Sciatic nerve (tissue), 2 donors: ENCODE measurements around the gene ZNF266. TPM values are rescaled to one million over a fixed set of nuclear protein-coding genes. Genes with fewer than 3 reads are reported as not detected.

ENCODE experiments used
- ATAC-seq: fragments of 200-7000 bp; cut with Tn5 transposase; one replicate; pipeline ENCODE4 v1.9.1; 2020; ENCODE audit warnings: mild to moderate bottlenecking, moderate library complexity
- DNase-seq: peaks from one replicate; pipeline ENCODE4 v3.0.0-alpha.2; 2020; ENCODE audit warnings: low spot score
- intact Hi-C: fragments of 100-400 bp; cut with DNase I; formaldehyde crosslinking; loops from one replicate; pipeline ENCODE4 v1.14.2; 2022
- total RNA-seq: library from RNA; stranded (reverse); fragmentation: NEBNext Ultra II Directional; extraction: Animal tissue kit (Norgen Biotek cat#: 25700); gene quantifications from one replicate; pipeline ENCODE4 v1.2.1, GENCODE V29; 2021
- donor health status: DM: no; HTN: no; CAD: no.
- donor health status: DM: no; HTN: no; CAD: no.

Gene ZNF266
- 28.0 TPM for total RNA-seq

DNA sequence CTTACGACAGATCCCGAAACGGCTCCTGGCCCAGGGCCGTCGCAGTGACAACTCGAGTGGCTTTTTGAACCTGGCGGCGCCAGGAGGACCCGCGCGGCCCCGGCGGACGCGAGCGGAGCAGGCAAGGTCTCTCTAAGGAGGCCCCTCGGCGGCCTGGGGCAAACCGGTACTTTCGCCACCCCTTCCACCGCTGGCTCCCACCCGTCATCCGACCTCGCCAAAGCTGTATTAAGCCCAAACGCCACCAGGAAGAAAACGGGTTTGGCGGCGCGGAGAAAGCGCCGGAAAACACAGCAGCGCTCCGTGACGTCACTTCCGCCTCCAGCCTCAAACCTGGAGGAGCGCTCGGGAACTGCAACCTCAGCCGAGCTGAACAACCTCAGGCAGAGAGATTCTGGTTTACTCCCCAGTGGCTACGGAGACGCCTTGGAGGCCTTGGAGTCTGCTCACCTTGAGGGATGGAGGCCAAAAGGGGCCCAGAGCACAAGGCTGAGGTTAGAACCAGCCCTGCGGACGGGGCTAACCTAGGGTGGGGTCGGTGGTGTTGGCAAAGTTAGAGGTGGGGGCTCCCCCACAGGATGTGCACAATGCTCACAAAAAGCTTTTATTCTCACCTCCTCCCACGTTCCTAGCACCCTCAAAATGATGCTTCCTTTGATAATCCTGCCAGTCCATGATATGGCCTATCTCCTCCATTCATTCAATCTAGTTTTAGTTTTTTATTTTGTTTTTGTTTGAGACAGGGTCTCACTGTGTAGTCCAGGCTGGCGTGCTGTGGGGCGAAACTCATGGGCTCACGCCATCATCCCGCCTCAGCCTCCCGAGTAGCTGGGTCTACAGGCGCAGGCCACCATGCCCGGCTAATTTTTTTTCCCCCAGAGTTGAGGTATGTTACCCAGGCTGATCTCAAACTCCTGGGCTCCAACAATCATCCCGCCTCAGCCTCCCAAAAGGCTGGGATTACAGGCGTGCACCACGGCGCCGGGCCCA, at the start of gene ZNF266:
ZNF266 (minus strand) TSS at position 295 of the 990 bp plus-strand sequence. CDS start 15,484 bp downstream, outside the sequence.
- intact Hi-C loops: no loop called here
- peak; percentile 99 for ATAC-seq
- peak; percentile 94 for DNase-seq

DNA sequence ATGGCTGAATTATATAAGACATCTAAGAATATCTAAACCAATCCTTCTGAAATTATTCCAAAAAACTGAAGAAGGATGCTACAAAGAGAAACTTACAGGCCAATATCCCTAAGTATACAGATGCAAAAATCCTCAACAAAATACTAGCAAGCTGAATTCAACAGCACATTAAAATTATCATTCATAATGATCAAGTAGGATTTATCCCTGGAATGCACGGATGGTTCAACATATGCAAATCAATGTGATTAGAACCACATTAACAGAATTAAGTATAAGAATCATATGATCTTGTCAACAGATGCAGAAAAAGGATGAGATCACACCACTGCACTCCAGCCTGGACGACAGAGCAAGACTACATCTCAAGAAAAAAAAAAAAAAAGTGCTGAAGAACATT, 49.8 kb upstream of the ZNF266 start:
- no peak for ATAC-seq
- intact Hi-C loops: no loop called here
- no peak for DNase-seq

DNA sequence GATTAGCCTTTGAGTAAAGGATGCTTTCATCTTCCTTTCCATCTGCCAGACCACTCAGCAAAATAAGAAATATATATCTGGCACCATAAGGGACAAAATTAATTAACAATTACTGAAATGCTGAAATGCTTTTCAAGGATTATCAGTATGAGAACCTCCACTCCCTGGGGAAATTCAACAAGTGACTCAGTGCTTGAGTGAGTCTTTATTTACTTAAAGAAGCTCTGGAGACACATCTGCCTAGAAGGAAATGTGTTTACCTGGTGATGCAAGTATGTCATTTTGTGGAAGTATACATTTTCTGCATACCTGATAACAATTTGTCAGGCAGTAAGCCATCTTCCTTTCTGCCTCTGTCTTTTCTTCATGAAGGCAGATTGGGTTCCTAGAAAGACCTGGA, 39.6 kb upstream of the ZNF266 start:
- intact Hi-C loops: no loop called here
- no peak for DNase-seq
- ATAC-seq: no peak

DNA sequence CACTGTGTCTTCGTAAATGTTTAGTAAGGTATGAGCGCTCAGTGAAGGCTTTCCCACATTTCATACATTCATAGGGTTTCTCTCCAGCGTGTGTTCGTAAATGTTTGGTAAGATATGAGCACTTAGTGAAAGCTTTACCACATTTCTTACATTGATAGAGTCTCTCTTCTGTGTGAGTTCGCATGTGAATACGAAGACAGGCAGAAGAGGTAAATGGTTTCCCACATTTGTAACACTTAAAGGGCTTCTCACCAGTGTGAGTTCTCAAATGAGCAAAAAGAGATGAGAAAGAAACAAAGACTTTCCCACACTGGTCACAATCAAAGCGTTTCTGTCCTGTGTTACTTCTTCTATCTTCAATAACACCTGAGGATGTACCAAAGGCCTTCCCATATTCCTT, 31.8 kb upstream of the ZNF266 start:
- DNase-seq (no peak), ATAC-seq (no peak)

DNA sequence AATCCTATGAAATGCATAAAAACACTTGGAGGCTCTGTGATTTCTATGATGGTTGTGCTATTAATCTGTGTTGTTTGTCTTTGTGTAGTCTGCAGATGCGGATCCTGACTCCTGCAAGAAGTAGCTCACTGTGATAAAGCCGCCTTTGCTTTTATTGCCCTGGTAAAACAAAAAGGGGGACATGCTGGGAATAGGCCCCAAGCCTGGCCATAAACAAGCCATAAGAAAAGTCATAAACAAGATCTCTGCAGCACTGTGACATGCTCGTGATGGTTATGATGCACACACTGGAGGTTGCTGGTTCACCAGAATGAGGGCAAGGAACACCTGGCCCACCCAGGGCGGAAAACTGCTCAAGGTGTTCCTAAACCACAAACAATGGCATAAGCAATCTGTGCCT, 26.6 kb upstream of the ZNF266 start:
- ATAC-seq: no peak
- intact Hi-C loops: no loop called here

More for the DNA sequence above, 31.8 kb upstream of the ZNF266 start:
- intact Hi-C loops: no loop called here

DNA sequence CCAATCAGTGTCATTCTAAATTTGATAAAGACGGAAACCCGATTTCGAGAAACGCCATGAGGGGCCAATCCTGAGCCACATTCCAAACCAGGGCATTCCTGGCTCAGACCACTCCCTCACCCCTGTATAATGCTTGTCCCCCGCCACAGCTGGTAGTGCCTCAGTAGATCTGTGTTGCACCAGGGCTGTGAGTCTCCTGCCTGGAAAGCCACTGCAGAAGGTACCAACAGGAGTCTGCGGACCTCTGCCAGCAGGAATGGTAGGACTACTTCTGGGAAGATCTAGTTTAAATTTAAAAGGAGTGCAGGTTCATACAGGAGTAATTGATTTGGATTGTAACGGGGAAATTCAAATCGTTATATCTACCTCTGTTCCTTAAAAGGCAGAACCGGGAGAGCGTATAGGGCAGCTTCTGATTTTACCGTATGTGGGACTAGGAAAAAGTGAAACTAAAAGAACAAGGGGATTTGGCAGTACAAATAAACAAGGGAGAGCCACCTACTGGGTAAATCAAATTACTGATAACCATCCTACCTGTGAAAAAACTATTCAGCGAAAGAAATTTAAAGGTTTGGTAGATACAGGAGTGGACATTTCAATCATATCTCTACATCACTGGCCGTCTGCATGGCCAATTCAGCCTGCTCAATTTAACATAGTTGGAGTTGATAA, 20.8 kb upstream of the ZNF266 start:
- ATAC-seq (no peak), DNase-seq (no peak)
- intact Hi-C loops: no loop called here

More for the DNA sequence above, 26.6 kb upstream of the ZNF266 start:
- no peak for DNase-seq

DNA sequence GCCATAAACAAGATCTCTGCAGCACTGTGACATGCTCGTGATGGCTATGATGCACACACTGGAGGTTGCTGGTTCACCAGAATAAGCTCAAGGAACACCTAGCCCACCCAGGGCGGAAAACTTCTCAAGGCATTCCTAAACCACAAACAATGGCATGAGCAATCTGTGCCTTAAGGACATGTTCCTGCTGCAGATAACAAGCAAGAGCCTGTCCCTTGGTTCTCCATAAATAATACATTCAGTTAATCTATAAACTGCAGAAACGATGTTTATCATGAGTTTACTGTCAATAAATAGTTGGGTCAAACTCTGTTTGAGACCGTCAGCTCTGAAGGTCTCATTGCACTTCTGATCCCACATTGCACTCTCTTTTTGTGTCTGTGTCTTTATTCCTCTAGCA, 18.6 kb upstream of the ZNF266 start:
- DNase-seq (no peak), ATAC-seq (no peak)
- intact Hi-C loops: no loop called here

DNA sequence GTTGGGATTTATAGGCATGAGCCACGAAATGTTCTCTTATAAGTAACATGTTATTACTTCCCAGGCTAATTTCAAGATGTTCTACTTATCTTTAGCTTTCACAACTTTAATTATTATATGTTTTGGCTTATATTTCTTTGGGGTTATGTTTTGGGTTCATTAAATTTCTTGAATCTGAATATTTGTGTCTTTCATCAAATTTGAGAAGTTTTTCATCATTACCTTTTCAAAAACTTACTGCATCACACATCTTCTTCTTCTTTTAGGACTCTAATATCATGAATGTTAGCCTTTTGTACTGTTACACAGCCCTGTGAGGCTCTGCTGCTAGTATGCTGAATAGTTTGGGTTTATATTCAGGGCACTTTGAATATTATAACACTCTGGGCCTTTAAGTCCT, 9.7 kb upstream of the ZNF266 start:
- intact Hi-C loops: no loop called here
- no peak for ATAC-seq
- DNase-seq: no peak

DNA sequence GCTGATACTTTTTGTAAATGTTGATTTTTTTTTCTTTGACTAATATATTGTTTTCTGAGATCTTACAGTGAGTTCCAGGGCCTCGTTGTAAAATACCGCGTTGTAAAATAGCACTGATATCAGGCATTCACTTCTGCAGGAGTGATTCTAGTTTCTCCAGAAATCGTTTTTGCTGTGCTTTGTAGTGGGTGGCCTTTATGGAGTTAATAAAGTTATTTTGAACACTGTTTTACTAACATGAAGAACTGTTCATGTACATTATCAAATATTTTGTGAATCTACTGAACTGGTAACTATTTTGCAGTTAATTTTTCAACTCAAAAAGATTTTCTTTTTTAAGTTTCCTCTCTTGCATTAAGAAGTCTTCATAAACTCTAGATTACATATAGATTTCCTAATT, 985 bp upstream of the ZNF266 start:
- intact Hi-C loops: no loop called here
- DNase-seq (no peak), ATAC-seq (no peak)

DNA sequence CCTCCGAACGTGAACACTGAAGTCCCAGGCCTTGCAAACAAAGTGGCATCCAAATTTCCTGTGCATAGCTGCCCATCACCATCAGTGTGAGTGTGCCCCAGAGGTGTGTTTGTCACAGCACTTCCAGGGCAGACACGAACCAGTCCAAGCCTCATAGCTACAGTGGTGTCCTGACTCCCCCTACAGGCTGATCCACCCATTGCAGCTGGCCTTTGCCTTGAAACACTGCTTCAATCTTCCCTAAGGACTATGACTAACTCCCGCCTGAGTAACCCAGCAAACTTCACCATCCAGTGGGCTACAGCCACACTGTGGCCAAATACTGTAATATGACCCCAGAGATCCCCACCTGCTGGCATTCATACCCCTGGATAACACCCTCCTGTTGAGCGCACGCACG, 3.9 kb downstream of the ZNF266 start:
- DNase-seq (no peak), ATAC-seq (no peak)
- intact Hi-C loops: no loop called here

DNA sequence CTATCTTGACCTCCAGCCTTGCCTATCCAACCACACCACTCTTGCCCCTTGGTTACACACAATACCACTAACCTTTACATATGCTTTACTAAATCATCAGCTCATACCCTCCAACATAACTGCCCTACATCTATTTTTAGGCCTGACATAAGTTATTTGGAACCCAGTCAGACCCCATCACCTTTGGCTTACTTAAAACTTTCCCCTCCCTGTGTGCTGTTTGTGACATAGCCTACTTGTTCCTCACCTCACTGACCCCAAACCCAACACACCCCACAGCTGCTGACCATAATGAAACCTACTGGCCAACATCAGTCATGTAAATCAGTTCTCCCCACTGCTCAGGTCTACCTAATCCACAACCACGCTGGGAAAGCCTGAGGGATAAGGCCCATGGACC, 4.9 kb downstream of the ZNF266 start:
- no peak for DNase-seq
- no peak for ATAC-seq
- intact Hi-C loops: no loop called here

DNA sequence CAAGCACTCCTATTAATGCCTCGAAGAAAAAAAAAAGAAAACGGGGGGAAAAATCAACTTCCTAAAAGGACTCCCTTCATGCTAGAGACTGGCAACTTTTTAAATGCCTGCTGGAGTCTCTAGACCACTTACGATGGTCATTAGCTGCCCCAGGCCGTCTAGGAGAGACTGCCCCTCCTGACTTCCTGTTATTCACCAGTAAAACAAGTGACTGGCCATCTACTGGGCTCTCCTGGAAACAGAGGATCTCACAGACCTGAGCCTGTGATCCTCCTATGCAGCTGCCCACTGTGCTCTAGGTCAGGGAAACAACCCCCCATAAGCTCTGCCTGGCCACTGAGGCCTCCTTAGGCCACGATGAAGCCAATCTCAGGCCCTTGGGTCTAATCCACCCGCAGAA, 7.4 kb downstream of the ZNF266 start:
- intact Hi-C loops: no loop called here
- ATAC-seq: no peak

DNA sequence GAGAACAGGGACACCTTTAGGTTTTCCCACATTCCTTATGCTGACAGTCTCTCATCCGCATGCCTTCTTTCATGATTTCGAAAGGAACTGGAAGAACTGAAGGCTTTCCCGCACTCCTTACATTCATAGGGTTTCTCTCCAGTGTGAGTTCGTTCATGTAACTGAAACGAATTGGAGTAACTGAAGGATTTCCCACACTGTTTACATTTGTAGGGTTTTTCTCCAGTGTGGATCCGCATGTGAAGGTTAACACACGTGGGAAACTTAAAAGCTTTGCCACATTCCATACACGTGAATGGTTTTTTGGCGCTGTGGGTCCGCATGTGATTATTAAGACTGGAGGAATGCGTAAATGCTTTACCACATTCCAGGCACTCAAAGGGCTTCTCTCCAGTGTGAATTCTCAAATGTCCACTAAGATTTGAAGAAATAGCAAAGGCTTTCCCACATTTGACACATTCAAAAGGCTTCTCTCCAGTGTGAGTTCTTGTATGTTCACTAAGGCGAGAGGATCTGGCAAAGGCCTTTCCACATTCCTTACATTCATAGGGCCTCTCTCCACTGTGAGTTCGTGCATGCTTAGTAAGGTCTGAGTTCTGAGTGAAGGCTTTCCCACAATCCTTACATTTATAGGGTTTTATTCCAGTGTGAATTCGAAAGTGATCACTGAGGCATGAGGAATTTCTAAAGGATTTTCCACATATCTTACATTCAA, 22.0 kb downstream of the ZNF266 start:
- ATAC-seq (no peak), DNase-seq (no peak)
- intact Hi-C loops: no loop called here

More for the DNA sequence above, 7.4 kb downstream of the ZNF266 start:
- DNase-seq: no peak

DNA sequence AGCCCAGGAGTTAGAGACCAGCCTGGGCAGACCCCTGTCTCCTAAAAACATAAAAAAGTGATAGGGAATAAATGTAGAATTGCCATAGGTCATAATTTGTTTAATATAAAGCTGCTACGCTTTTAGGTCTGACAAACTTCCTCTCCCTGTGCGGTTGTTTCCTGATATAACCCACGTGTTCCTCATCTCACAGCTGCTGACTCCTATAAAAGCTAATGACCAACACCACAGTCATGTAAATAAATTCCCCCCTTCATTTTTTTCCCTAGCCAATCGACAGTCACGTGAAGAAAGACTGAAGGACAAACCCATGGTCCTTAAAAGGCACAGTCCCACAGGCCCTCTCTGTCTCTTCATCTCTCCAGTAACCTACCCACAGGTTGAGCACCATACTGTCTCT, 27.5 kb downstream of the ZNF266 start:
- no peak for DNase-seq
- intact Hi-C loops: no loop called here
- ATAC-seq: no peak

DNA sequence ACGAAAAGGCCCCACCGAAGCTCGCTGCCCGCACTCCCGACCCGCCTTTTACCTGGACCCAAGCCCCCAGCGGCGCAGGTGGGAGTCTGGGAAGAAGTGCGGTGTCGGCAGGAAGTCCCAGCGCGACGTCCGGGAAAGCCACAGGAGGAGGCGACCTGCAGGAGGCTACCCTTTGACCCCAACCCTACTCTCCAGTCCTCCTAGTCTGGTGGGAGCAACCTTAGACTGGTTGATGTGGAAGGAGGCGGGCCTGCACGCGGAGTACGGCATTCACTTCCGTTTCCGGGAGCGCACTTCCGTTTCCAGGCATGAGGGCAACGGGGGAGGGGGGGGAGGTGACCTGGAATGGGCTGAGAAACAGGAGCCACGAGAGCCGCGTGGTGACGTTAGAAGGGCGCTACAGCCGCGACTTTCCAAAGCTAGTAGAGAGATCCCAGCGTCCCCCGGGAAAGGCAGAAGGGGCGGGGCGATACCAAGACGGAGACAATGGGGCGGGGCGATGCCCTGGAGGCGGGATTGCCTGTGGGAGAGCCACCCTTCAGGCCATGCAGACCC, 28.5 kb downstream of the ZNF266 start:
- intact Hi-C loops: no loop called here
- DNase-seq: peak; percentile 73

DNA sequence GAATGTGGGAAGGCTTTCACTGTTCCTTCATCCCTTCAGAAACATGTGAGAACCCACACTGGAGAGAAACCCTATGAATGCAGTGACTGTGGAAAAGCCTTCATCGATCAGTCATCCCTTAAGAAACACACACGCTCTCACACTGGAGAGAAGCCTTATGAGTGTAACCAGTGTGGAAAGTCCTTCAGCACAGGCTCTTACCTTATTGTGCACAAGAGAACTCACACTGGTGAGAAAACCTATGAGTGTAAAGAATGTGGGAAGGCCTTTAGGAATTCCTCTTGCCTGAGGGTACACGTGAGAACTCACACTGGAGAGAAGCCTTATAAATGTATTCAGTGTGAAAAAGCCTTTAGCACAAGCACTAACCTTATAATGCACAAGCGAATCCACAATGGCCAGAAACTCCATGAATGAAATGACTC, 54.0 kb downstream of the ZNF266 start:
- no peak for ATAC-seq
- intact Hi-C loops: no loop called here
- no peak for DNase-seq

More for the DNA sequence above, 28.5 kb downstream of the ZNF266 start:
- ATAC-seq: peak; percentile 91

DNA sequence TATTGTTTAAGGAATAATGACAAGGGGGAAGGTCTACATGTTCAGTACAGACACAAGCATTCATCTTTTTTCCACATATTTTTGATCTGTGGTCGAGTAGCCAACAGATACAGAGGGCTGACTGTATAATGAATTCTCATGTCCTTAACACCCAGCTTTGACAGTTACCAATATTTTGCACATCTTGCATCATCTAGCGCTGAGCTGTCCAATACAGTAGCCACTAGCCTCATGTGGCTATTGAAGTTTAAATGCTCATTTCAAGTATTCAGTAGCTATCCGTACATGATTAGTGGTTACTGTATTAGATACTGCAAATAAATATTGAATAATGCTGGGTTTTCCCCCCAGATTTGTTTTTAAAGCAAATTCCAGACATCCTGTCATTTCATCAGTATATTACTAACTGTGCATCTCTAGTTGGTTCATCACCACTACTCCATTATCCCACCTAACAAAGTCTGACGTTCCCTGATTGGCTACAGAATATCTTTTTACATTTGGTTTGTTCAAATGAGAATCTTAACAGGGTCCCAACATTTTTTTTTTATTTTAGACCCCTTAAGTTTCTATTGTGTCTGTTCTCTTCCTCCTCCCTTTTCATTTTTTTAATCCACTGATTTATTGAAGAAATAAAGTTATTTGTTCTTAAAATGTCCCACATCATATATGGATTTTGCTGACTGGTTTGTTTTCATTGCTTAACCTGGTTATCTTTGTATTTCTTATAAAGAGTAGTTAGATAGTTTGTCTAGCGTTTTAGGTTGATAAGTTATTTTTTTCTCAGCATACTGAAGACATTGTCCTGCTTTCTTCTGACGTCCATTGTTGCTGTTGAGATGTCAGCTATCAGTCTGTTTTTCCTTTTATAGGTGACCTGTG, 64.4 kb downstream of the ZNF266 start:
- ATAC-seq (no peak), DNase-seq (no peak)
- intact Hi-C loops: no loop called here

DNA sequence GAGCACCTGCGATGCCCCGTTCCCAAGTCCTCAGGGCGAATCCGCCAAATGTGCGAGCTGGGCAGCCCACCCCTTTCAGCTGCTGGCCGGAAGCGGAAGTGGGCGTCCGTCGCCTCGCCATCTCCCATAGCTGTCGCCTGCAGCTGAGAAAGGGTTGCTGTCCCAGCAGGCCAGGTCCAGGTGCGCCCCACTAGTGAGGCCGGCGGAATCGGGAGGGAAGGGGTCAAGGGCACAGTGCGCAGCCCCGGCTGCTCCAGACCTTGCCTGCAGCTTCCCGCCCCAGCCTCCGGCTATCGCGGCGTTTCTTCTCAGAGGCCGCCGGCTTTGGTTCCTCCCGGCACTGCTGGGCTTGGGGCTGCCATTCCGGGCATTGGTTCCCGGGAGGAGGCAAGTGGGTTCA, 72.5 kb downstream of the ZNF266 start, which contains the start of gene ZNF177:
ZNF177 (plus strand) TSS at position 109 of the 400 bp plus-strand sequence. CDS start 15,299 bp downstream, outside the sequence.
- DNase-seq (no peak), ATAC-seq (no peak)
- intact Hi-C loops: no loop called here
